Anterior cingulate cortex (tissue), 58 donors: ENCODE results near the gene PTPMT1.

Source experiments
- DNase-seq, 58 donors: peaks; one replicate each; lab custom pipeline; 2025; lab: John Stamatoyannopoulos, UW

PTPMT1 gene

DNA sequence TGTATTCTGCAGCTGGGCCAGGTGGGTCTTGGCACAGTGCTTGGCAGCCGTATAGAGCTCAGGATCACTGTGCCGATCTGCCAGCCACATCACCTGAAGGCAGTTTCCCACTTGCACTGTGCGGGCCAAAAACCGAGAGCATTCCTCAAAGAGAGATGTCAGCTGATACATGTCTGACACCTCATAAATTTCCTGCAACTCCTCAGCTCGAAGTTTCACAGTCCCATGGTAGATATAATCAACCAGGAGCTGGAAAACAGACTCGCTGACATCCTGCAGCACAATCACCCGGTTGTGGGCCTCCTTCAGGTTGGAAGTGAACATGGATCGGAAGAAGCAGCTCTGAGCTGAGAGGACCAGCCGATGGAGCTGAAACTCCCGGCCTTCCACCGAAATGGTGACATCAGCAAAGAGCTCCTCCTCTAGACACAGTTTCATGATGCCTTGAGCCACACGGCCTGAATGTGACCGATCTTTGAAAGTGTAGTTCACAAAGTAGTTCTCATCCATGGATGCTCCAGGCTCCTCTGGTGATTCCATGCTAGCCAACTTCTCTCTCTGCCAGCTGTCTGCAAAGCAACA is 12.2 kb downstream of the PTPMT1 start:
- peak in 2 of 58 donors; percentile 13 to 25 for DNase-seq

DNA sequence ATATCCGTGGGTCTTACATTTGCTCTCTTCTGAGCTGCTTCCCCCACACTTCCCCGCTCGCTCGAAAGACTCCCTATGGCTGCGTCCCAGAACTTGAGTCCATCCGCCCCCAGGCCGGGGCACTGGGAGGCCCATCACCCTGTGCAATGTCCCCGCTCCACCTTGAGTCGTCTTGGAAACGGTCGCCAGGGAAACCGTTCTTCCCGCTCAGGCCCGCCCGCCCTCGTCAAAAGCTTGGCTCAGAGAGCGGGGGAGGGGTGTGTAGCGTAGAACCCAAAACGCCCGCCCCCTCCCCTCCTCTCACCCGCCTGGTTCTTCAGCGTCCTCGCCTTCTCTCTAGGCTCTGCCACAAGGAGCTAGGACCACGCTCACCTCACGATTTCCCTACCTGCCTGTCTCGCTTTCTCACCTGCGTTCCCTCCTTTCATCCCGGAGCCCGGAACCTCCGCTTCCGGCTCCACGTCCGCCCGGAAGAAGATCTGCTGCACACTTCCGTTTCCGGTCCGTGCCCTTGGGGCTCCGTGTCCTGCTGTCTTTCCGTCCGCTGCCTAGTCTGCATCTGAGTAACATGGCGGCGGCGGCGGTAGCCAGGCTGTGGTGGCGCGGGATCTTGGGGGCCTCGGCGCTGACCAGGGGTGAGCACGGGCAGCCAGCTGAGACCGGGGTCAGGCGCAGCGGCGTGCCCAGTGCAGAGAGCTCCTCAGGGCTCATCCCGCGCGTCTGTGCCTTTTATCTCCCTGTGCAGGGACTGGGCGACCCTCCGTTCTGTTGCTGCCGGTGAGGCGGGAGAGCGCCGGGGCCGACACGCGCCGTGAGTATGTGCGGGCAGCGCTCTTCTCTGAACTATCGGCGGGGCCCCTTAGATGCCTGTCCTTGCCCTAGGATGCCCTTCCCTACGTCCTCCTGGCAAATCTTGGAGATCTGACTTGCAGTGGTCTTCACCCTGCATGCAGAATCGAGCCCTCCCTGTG is 13.4 kb downstream of the PTPMT1 start, which contains the start of the genes KBTBD4 and NDUFS3:
Gene KBTBD4 (minus strand): TSS at position 447 of the 971 bp plus-strand sequence. CDS start 19 bp downstream, at position 428.
Gene NDUFS3 (plus strand): TSS at position 551 of the 971 bp plus-strand sequence. CDS start 18 bp downstream, at position 569.
- peak in 57 of 58 donors; percentile 57 to 95 (median 88) for DNase-seq

DNA sequence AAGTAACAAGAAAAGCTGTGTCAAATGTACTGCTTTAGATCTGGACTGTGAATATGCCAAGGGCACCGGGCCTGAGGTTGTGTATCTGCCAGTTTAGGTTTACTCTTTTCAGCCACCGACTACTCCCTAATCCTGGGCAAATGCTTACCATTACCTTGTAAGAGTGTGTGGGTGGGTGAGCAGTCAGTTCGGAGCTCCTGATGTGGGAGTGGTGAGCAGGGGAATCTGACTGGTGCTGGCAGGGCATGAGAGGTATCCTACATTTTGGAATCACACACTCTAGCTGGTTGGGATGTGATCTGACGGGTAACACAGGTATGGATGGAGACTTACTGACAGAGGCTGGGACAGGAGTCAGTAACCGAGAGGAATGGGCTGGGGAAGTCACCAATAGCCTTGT is 18.4 kb downstream of the PTPMT1 start:
- no peak for DNase-seq

DNA sequence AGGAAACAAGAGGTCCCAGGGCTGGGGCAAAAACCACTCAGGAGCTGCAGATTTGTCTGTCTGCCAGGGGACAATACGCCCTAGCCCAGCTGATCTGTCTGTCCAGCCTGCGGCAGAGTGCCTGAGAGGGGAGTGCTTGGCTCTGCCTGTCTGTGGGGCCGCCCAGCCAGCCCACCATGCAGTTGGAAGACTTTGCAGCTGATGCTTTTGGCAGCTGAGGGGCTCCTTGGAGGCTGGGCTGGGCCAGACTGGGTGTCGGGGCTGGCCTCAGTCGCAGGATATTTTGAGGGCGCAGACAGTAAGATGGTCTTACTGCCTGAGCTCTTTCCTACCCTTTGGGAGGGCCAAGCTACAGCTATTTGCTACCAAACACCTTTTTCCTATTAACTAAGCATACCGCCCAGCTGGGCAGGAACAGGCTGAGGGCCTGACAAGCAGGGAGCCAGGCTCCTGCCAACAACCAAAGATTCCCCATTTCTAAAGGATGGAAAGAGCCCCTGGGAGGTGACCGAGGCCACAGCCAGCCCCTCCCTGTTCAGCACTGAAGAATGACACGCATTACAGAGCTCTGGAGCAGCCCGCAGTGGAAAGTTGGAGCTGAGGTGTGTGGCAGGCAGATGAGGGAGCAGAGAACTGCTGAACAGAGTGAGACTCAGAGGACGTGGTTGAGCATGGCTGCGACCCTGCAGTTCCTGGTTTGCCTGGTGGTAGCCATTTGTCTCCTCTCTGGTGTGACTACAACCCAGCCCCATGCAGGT is 20.9 kb downstream of the PTPMT1 start, which contains the start of gene FAM180B:
Gene FAM180B (plus strand): TSS at position 581 of the 758 bp plus-strand sequence. CDS start 91 bp downstream, at position 672.
- peak in 1 of 58 donors; percentile 33 for DNase-seq

DNA sequence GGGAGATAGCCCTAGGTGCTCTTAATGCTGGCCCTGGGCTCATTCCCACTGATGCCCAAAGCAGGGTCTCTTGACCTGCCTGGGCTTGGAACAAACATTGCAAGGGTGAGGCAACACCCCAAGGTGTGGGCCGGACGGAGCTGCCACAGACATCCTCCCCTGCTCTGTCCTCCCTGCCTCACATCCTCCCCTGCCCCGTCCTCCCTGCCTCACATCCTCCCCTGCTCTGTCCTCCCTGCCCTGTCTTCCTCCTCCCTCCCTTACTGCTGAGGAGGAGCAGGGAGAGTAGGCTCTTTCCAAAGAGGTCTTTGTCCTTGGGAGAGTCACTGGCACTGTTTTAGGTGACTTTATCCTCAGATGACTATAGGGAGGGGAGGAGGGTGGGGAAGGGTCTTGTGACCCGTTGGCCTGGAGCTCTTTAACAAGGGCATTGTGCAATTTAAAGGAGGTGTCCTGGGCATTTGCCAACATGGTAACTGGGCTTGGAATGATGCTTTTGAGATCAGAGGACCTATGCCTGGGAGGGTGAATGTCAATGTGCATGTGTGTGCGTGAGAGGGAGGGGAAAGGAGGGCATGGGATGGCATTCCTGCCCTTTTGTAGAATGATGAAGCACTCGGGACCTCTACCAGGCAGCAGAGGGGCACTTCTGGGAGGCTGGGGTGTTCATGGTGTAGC is 21.8 kb downstream of the PTPMT1 start:
- peak in 1 of 58 donors; percentile 51 for DNase-seq

DNA sequence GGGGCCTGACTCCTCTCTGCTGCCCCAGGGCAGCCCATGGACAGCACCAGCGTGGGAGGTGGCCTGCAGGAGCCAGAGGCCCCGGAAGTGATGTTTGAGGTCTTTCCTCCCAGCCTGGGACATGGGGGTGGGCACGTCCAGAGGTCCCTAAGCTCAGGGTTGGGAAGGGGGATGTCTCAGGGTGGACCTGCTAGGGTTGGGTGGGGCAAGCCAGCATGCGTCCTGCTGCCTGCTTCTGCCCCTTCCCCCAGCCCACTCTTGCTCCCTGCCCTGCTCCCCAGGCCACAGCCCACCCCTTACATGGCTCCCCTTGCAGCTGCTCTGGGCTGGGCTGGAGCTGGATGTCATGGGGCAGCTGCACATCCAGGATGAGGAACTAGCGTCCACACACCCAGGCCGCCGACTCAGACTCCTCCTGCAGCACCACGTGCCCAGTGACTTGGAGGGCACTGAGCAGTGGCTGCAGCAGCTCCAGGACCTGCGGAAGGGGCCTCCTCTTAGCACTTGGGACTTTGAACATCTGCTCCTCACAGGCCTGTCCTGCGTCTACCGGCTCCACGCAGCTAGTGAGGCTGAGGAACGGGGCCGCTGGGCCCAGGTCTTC is 22.4 kb downstream of the PTPMT1 start:
- DNase-seq, result peak in 19 of 58 donors; percentile 23 to 55 (median 38)

DNA sequence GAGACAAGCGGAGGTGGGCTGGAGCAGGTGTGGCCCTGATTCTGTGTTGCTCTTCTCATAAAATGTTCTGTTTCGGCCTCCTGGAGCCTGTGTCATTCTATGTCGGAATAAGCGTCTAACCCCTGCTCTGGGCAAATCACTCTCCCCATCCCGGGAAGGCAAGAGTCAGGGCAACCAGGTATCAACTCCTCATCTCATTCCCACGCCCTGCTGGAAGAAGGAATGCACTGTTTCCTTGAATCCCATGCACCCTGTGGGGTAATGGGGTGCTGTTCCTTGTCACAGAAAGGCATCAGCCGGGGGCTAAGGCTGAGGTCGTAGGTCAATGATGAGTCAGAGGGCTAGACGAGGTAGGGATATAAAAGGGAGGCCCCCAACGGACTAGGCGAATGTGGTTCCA is 23.7 kb downstream of the PTPMT1 start:
- DNase-seq, result no peak

DNA sequence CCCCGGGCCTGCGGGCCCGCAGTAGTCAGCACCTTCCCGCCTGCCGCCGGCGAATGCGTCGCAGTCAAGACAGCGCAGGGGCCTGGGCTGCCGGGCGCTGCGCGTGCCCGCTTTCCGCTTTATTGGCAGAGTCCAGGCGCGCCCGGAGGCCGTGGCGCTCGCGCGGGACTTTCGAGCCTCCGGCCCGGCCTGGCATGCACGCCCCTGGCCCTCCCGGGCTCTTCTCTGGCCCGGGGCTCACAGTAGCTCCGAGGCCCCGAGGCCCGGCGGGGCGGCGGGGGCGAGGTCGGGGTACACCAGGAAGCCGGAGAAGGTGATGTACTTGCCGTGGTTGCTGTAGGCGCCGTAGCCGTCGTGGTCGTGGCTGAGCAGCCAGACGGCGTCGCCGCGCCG is 24.2 kb downstream of the PTPMT1 start:
- DNase-seq, result no peak

DNA sequence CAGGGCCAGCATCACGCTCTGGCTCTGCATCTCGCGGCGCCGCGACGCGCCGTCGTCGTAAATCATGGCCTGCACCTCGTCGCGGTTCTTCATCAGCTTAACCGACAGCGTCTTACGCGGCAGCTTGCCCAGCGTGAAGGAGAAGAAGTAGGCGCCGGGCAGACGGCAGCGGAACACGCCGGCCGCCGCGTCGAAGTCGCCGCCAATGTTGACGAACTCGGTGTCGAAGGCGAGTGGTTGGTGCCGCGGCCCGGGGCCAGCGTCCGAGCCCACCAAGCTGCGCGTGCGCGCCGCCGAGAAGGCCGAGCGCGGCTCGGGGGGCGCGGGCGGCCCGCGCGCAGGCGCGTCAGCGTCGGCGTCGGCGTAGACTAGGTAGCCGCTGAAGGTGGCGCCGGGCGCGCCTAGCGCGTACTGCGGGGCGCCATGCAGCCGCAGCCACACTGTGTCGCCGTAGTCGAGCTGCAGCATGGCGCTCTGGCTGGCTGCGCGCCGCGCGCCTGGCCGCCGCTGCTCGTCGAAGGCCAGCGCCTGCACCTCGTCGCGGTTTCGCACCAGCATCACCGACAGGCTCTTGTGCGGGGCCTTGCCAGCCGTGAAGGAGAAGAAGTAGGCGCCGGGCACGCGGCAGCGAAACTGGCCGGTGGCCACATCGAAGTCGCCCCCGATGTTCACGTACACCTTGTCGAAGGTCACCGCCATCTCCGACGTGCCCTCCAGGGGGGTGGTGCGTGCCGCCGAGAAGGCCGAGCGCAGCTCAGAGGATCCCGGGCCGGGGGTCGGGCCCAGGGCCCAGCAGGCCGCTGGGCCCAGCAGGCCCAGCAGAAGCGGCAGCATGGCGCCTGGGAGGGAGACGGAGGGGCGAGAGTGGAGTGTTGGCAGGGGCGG is 24.8 kb downstream of the PTPMT1 start:
- no peak for DNase-seq

DNA sequence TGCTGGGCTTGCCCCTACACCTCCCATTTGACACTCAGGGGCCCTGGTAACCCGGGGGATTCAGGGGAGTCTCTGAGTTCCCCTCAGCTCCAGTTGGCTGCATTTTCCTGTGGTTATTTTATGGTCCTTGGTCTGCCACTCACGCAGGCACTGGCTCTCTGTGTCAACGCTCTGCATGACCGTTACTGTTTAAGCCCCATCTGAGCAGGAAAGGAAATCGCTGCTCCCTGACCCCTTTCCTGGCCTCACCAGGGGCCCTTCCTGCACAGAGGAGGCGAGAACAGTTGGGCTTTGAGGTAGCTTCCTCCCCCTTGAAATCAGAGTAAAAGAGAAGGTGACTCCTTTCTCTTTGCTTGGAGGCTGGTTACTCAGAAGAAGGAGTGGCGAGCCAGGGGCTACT is 26.4 kb downstream of the PTPMT1 start:
- no peak for DNase-seq

DNA sequence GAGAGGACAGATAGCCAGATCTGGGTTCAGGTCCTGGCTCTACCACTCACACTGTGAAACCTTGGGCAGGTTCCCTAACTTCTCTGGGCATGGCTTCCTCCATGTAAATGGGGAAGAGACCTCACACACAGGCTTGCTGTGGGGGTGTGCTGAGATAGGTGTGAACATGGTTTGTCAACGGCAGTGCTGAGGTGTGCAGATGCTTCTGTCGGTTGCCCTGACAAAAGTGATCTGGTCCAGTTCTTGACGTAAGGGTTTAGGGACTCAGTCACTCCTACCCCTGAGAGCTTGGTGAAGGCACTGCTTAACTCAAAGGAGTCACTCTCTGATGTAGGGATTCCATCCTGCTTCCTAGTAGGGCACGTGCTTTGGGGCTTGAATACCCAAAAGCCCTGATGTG is 26.9 kb downstream of the PTPMT1 start:
- DNase-seq, result peak in 1 of 58 donors; percentile 48

DNA sequence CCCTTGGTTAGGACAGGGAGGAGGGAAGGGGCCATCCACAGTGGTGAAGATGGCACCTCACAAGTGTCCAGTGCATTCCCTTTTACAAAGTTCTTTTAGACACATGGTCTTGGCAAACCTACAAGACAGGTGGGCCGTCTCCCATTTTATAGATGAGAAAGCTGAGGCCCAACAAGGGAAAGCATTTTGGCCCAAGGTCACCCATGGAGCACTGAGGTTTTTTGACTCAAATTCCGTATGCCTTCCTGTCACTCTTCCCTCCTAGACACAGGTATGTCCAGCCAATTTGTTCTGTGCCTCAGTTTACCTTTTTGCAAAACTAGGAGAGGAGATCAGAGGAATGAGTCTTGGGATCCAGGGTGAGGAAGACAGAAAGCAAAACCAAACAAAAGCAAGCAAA is 27.6 kb downstream of the PTPMT1 start:
- DNase-seq, result no peak

DNA sequence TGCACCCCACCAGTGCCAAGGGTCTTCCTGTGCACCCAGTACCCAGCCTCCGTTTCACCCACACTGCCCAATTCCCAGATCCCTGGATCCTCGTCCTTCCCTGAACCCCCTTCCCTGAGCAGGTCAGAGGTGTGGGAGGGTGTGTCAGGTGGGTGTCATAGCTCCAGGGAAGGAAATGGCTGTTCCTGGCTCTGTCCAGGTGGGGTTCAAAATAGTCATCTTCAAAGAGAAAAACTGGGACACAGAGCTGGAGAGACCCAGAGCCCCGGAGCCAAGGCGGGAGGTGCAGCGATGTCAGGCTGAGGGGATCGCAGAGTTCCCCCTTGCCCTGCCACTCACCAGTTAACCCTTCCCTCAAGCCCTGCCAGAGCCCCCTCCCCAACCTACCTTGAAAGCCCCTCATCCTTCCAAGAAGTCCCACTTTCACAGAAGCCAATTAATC is 28.1 kb downstream of the PTPMT1 start:
- peak in 1 of 58 donors; percentile 17 for DNase-seq

DNA sequence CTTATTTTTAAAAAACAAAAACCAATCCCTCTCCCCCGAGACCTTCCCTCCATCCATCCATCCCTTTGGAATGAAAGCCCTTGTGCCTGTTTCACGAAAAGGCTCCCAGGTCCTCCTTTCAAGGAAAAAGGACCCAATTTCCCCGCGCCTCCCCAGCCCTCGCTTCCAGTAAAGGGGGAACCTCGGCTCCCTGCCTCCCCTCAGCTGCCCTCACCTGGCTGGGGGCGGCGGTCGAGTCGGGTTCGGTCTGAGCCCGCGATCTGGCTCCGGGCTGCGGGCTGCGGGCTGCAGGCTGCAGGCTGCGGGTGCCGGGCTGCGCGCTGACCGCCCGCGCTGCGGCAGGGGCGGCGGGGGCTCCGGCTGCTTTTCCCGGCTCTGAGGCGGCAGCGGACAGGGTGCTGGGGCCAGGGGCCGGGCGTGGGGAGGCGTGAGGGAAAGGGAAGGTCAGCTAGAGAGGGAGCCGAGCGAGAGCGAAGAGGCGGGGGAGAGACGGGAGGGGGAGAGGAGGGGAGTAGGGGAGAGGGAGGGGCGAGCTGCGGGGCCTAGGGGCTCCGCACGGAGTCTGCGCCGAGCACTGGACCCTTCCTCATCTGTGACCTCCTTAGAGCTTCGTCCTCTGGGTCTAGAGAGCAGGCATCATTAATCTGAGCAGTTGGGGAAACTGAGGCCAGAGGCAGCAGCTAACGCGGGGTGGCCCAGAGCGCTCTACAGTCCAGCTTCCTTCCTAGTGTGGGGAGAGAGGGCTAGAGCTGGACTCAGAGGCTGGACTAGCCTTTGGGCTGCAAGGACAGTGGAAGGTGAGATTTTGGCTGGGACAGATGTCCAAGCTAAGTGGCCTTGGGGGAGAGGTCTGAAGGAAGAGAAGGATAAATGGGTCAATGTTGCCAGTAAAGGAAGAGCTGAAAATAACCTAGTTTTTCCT is 28.8 kb downstream of the PTPMT1 start, which contains the start of gene C1QTNF4:
Gene C1QTNF4 (minus strand): TSS at position 478 of the 922 bp plus-strand sequence. CDS start 3,601 bp downstream, outside the sequence.
- no peak for DNase-seq

DNA sequence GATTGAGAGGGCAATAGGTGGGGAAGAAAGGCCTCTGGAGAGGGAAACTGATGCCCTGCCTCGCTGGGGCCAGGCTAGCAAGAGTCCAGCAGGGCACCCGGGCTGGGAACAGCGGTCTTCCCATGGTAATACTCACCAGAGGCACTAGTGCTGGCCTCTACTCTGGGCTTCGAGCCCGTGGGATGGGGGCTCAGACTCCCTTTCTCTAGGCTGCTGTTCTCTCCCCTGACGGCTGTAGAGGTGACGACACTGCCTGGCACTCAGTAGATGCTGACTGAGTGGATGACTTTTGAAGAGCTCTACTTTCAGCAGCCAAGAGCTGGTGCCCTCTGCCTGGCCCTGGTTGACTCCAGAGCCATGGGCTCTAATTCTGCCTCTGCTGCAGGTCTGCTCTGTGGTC is 29.6 kb downstream of the PTPMT1 start:
- DNase-seq, result peak in 2 of 58 donors; percentile 19 to 34

DNA sequence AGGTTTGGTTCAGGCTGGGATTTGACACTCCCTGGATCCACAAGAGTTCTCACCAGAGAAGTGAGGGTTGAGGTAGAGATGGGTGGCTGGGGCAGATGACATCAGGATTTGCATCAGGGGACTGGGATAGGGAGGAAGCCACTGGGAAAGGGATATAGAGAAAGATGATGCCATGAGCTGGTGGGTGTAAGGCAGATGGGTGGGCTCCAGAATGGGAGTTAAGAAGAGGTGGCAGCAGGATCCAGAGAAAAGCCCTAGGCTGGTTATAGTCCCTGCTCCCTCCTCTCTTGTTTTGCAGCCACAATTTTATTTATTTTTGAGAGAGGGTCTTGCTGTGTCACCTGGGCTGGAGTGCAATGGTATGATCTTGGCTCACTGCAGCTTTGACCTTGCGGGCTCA is 30.6 kb downstream of the PTPMT1 start:
- DNase-seq, result no peak

DNA sequence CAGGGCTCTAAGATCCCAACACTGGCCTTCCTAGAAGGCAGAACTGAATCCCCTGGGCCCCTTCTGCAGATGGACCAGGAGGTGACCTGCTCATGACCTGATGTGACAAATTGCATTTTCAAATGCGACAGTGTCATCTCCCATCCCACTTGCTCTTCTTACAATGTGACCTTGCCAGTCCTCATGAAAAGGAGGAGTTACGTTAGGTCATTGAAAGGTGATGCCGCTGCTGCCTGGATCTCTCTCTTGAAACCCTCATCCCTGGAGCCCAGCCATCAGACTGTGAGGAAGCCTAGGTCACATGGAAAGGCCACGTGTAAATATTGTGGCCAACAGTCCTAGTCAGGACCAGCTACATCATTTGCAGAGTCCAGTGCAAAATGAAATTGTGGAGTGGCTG is 34.5 kb downstream of the PTPMT1 start:
- DNase-seq, result no peak
